AG09309 (cell line): ENCODE results near the gene ZC3H12D.

ENCODE experiments used
- DNase-seq: peaks from one replicate; pipeline ENCODE4 v3.0.0-alpha.2; 2010; ENCODE audit warnings: low read depth
- H3K4me3 ChIP-seq: 2 replicates; pipeline ENCODE4 v1.5.1; 2011; ENCODE audit warnings: mild to moderate bottlenecking, low read depth, low read length, moderate library complexity; ENCODE audit not compliant: control insufficient read depth
- TF ChIP-seq, protein P1 (sequence below): IDR thresholded peaks from 2 replicates; pipeline ENCODE4 v1.5.1; 2011; ENCODE audit warnings: mild to moderate bottlenecking, low read depth, low read length, inconsistent platforms; ENCODE audit not compliant: insufficient read depth, control insufficient read depth; ENCODE audit errors: missing control alignments

The ZC3H12D gene

DNA sequence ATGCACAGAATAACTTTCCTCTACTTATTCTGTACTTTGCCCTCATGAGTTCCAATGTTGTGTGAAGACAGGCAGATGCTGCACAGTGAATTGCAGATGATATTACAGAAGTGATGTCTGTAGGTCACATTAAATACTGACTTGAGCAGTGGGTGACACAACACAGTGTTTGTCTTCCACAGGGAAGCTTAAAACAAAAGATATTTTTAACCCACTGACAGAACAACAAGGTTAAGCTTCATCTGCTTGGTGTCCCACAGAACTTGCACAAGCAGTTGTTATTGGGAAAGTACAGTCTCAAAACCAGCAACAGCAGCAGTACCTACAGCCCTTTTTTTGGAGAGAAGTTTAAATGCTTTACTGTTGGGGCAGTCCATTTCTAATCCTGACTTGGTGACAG lies 74.3 kb downstream of the ZC3H12D start:
- no peak overlapping the region for H3K4me3 ChIP-seq
- TF ChIP-seq, protein P1, sequence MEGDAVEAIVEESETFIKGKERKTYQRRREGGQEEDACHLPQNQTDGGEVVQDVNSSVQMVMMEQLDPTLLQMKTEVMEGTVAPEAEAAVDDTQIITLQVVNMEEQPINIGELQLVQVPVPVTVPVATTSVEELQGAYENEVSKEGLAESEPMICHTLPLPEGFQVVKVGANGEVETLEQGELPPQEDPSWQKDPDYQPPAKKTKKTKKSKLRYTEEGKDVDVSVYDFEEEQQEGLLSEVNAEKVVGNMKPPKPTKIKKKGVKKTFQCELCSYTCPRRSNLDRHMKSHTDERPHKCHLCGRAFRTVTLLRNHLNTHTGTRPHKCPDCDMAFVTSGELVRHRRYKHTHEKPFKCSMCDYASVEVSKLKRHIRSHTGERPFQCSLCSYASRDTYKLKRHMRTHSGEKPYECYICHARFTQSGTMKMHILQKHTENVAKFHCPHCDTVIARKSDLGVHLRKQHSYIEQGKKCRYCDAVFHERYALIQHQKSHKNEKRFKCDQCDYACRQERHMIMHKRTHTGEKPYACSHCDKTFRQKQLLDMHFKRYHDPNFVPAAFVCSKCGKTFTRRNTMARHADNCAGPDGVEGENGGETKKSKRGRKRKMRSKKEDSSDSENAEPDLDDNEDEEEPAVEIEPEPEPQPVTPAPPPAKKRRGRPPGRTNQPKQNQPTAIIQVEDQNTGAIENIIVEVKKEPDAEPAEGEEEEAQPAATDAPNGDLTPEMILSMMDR: no peak
- DNase-seq: no peak

DNA sequence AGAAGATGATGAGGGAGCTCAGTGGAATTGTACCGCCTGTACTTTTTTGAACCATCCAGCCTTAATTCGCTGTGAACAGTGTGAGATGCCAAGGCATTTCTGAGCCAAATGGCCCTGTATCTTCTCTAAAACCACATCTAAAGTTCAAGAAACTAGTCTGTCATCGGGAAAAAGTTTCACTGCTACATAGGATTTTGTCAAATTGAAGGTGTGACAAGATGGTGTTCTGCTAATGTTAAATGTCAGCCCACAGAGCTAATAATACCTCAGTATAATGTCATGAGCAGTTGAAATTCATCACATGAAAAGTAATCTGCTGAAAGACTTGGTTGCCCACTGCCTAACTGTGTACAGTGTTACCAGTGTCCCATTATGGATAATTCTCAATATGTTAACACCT lies 75.2 kb downstream of the ZC3H12D start:
- no peak for DNase-seq
- no peak overlapping the region for H3K4me3 ChIP-seq
- TF ChIP-seq, protein P1: no peak

DNA sequence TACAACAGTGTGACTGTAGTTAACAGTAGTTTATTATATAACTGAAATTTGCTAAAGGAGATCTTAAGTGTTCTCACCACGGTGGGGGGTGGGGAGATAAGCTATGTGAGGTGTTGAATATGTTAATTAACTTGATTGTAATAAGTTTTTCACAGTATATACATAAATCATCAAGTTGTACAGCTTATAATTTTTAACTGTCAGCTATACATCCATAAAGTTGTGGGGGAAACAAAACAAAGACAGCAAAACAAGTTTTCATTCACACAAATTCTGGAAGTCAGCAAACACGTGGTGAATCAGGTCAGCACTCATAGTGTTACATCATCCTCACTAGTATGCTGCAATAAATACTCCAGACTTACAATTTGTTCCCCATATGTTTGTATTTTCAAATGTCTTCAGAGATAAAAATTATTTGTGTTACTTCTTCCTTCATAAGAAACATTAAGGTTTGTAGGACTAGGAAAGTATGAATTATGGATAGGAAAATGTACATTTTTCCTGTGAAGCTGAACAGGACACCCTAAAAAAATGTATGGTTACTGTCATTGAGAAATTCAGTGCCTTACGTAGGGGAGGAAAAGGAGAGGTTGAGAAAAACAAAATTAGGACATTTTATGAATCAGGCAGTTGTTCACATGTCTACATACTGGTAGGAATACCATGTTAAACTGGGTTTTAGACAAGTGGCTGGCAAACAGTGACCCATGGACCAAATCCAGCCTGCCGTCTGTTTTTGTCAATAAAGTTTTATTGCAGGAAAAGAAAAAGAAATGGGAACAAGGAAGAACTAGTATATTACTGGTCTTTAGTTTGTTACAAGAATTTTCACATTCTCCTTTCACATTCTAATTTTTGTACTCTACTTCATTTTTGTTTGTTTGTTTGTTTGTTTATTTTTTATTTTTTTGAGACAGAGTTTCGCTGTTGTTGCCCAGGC lies 78.7 kb downstream of the ZC3H12D start:
- TF ChIP-seq, protein P1: no peak
- DNase-seq: no peak
- H3K4me3 ChIP-seq: no peak overlapping the region

DNA sequence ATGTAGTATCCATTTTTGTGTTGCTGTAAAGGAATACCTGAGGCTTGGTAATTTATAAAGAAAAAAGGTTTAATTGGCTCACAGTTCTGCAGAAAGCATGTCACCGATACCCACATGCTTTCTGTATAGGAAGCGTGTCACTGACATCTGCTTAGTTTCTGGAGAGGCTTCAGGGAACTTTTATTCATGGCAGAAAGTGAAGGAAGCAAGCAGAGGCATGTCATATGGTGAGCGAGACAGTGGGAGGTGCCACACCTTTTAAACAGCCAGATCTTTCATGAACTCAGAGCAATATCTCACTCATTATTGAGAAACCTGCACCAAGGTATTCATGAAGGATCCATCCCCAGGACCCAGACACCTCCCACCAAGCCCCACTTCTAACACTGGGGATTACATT lies 81.3 kb downstream of the ZC3H12D start:
- no peak overlapping the region for H3K4me3 ChIP-seq
- TF ChIP-seq, protein P1: no peak
- DNase-seq: no peak

GRCh38 chr6:149400050-149400449 lies 84.8 kb downstream of the ZC3H12D start, which contains the start of gene SUMO4:
Gene SUMO4, plus strand, starts transcription at chr6:149400262. Its CDS starts 130 bp downstream, at chr6:149400392.
- no peak for DNase-seq
- TF ChIP-seq, protein P1: no peak
- no peak within 1 kb of the TSS for H3K4me3 ChIP-seq

GRCh38 chr6:149397384-149397783 lies 87.4 kb downstream of the ZC3H12D start:
- no peak for DNase-seq
- H3K4me3 ChIP-seq: no peak overlapping the region
- TF ChIP-seq, protein P1: no peak
